Choroid plexus epithelial cell (primary cell): ENCODE measurements around the gene PAM16.
"Not testable (repeated sequence)": the region's sequence is repeated elsewhere in the genome, so short reads cannot be mapped to it uniquely, and the experiment has no call there.

ENCODE experiments used
- DNase-seq: peaks from one replicate; pipeline ENCODE4 v3.0.0-alpha.2; 2010; ENCODE audit warnings: low read depth
- H3K4me3 ChIP-seq: 2 replicates; pipeline ENCODE4 v1.5.1; 2011; ENCODE audit warnings: low read depth, mild to moderate bottlenecking, control low read depth, low read length, moderate library complexity
- TF ChIP-seq, protein P1 (sequence below): conservative IDR thresholded peaks from 2 replicates; pipeline ENCODE4 v1.5.1; 2011; ENCODE audit warnings: low read depth, mild to moderate bottlenecking, control low read depth, inconsistent platforms, low read length, moderate library complexity

PAM16 gene

DNA sequence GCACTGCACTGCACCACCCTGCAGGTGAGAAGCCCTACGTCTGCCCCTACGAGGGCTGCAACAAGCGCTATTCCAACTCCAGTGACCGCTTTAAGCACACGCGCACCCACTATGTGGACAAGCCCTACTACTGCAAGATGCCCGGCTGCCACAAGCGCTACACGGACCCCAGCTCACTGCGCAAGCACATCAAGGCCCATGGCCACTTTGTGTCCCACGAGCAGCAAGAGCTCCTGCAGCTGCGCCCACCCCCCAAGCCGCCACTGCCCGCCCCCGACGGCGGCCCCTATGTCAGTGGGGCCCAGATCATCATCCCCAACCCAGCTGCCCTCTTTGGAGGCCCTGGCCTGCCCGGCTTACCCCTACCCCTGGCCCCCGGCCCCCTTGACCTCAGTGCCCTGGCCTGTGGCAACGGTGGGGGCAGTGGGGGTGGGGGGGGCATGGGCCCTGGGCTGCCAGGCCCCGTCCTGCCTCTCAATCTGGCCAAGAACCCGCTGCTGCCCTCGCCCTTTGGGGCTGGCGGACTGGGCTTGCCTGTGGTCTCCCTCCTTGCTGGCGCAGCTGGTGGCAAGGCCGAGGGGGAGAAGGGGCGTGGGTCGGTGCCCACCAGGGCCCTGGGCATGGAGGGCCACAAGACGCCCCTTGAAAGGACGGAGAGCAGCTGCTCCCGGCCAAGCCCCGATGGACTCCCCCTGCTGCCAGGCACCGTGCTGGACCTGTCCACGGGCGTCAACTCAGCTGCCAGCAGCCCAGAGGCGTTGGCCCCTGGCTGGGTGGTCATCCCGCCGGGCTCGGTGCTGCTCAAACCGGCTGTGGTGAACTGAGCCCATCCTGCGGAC, 14.2 kb downstream of the PAM16 start:
- no peak overlapping the region for H3K4me3 ChIP-seq
- TF ChIP-seq, protein P1, sequence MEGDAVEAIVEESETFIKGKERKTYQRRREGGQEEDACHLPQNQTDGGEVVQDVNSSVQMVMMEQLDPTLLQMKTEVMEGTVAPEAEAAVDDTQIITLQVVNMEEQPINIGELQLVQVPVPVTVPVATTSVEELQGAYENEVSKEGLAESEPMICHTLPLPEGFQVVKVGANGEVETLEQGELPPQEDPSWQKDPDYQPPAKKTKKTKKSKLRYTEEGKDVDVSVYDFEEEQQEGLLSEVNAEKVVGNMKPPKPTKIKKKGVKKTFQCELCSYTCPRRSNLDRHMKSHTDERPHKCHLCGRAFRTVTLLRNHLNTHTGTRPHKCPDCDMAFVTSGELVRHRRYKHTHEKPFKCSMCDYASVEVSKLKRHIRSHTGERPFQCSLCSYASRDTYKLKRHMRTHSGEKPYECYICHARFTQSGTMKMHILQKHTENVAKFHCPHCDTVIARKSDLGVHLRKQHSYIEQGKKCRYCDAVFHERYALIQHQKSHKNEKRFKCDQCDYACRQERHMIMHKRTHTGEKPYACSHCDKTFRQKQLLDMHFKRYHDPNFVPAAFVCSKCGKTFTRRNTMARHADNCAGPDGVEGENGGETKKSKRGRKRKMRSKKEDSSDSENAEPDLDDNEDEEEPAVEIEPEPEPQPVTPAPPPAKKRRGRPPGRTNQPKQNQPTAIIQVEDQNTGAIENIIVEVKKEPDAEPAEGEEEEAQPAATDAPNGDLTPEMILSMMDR, result no peak
- DNase-seq, result no peak

DNA sequence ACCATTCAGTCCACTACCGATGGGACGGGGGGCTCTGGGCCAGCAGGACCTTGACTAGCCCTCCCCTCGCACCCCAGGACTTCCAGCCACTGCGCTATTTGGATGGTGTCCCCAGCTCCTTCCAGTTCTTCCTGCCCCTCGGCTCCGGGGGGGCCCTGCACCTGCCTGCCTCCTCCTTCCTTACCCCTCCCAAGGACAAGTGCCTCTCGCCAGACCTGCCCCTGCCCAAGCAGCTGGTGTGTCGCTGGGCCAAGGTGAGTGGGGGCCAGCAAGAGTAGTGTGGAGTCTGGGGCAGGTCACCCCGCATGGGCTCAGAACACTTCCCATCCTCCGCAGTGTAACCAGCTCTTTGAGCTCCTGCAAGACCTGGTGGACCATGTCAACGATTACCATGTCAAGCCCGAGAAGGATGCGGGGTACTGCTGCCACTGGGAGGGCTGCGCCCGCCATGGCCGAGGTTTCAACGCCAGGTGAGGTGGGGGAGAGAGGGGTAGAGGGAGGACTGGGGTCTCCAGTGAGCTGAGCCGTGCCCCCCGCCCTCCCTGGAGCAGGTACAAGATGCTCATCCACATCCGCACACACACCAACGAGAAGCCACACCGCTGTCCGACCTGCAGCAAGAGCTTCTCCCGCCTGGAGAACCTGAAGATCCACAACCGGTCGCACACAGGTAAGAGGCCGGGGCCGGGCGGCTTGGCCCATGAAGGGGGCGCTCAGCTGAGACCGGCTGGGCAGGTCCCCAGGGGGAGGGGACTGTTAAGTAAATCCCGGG, 16.2 kb downstream of the PAM16 start:
- TF ChIP-seq, protein P1, result no peak
- H3K4me3 ChIP-seq, result no peak overlapping the region
- no peak for DNase-seq

DNA sequence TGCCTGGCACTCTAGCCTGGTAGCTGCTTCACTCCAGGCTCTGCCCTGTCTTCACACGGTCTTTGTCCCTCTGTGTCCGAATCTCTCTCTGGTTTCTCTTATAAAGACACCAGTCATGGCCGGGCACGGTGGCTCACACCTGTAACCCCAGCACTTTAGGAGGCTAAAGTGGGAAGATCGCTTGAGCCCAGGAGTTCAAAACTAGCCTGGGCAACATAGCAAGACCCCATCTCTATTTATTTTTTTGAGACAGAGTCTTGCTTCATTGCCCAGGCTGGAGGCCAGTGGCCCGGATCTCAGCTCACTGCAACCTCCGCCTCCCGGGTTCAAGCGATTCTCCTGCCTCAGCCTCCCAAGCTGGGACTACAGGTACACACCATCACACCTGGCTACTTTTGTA, 17.4 kb downstream of the PAM16 start:
- H3K4me3 ChIP-seq, DNase-seq: not testable (repeated sequence)

DNA sequence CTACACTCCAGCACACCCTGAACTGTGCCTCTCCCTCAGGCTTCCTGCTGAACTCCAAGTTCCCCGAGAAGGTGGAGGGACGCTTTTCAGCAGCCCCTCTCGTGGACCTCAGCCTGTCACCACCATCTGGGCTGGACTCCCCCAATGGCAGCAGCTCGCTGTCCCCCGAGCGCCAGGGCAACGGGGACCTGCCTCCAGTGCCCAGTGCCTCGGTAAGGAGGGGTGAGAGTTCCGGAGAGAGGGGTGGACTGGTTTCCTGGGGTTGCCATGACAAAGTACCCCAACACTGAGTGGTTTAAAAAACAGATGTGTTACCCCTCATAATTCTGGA, 17.8 kb downstream of the PAM16 start:
- TF ChIP-seq, protein P1, result no peak
- DNase-seq, result no peak
- no peak overlapping the region for H3K4me3 ChIP-seq

DNA sequence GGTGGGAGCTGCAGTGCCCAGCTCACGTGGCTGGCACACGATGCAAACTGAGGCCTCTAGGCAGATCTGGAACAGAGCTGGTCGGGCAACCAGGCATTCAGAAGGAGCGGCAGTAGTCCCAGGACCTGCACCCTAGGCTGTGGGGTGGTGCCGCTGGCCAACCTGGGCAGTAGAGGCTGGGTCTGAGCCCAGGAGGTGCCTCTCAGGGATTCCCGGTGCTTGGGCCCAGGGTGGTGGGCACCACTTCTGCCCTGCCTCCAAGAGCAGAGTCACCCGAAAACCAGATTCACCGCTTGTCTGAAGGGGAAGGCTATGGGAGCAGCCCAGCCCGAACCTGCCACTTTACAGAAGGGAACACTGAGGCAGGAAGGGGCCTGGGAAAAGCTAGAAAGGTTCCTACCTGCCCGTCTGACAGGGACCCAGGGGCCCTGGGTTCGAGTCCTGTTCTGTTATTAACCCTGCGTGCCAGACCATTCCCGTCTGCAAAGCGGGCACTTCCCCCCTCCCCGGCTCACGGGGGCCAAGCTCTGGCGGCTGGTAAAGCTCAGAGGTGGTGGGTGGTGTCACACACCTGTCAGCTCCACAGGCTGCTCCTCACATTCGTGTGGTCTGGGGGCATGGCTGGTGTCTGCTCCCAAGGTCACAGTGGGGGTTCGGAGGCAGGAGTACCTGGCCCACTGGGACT, 18.4 kb downstream of the PAM16 start:
- no peak overlapping the region for H3K4me3 ChIP-seq
- DNase-seq, result no peak
- TF ChIP-seq, protein P1, result no peak

DNA sequence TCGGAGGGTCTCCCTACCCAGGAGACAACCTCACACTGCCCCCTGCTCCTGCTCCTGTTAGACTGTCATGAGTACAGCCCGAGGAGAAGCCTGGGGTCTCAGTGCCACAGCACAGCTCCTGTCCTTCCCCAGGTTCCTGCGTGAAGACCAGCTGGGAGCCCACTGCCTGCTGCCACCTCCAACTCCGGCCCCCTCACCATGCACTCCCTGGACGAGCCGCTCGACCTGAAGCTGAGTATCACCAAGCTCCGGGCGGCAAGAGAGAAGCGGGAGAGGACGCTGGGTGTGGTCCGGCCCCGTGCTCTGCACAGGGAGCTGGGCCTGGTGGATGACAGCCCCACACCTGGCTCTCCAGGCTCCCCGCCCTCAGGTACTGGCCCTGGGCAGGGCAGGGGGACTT, 19.0 kb downstream of the PAM16 start:
- TF ChIP-seq, protein P1, result no peak
- no peak overlapping the region for H3K4me3 ChIP-seq
- no peak for DNase-seq

DNA sequence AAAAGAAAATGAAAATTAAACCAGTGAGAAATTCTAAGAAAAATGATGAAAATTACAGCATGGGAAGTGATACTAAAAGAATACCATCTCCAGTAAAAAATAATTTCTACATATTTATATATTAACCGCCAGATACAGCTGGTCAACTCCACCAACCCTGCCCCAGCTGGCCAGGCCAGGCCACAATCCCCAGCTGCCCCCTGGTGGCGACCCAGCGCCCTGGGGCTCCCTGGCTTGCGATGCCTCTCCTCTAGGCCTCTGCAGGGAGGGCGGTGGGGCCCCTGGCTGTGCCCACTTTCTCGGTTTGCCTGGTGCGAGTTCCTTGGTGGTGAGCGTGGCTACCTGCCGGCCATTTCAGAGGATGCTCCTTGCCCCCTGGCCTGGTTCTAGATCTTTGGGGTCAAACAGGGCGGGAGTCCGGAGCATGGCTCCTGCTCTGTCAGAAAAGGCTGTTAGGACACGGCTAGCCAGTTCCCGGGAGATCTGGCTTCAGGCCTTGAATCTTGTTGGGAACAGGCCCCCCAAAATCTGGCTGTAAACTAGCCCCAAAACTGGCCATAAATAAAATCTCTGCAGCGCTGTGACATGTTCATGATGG, 20.7 kb downstream of the PAM16 start:
- TF ChIP-seq, protein P1, result peak; percentile 98
- peak; percentile 80 for DNase-seq

More for the DNA sequence above, 20.7 kb downstream of the PAM16 start:
- H3K4me3 ChIP-seq, result no peak overlapping the region
